Esophagus muscularis mucosa (tissue), 4 donors: Measurements from ENCODE around the gene LRRN2.
"Not testable (repeated sequence)": the region's sequence is repeated elsewhere in the genome, so short reads cannot be mapped to it uniquely, and the experiment has no call there.

ENCODE experiments used
- EP300 ChIP-seq: sonication (generic); formaldehyde crosslinking; IDR thresholded peaks from one replicate; pipeline ENCODE4 v1.6.1; 2017; ENCODE audit warnings: antibody characterized with exemption
- POLR2A ChIP-seq: fragments of 450-650 bp; IDR thresholded peaks from one replicate; pipeline ENCODE4 v1.6.1; 2017; ENCODE audit warnings: antibody characterized with exemption, moderate library complexity, mild to moderate bottlenecking, low read depth
- POLR2AphosphoS5 ChIP-seq, 2 donors: sonication (generic); formaldehyde crosslinking; IDR thresholded peaks; one replicate each; pipeline ENCODE4 v1.6.1; 2017; ENCODE audit warnings: antibody characterized with exemption in 2 of 2
- TF ChIP-seq, protein P1 (sequence below), 3 experiments: fragments of 200-600 bp in 2 of 3; fragments of 450-650 bp in 1 of 3; sonication (generic) in 2 of 3; IDR thresholded peaks; one replicate each; pipeline ENCODE4 v1.5.1; 2017 to 2019; ENCODE audit warnings: antibody characterized with exemption in 3 of 3, mild to moderate bottlenecking in 2 of 3, moderate library complexity in 1 of 3

DNA sequence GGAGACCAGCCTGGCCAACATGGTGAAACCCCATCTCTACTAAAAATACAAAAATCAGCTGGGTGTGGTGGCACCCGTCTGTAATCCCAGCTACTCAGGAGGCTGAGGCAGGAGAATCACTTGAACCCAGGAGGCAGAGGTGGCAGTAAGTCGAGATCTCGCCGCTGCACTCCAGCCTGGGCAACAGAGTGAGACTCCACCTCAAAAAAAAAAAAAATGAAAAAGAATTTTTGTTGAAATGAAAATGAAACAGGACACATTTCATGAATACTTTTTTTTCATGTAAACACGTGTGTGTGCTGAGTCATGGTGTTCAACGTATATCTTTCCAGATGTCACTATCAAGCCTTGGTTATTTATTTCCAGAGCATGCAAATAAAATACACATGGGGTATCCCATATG, 5.8 kb upstream of the LRRN2 start:
- not testable (repeated sequence) for TF ChIP-seq EP300; POLR2AphosphoS5 (IDR thresholded peaks at IDR 0.05); POLR2A
- TF ChIP-seq, protein P1, sequence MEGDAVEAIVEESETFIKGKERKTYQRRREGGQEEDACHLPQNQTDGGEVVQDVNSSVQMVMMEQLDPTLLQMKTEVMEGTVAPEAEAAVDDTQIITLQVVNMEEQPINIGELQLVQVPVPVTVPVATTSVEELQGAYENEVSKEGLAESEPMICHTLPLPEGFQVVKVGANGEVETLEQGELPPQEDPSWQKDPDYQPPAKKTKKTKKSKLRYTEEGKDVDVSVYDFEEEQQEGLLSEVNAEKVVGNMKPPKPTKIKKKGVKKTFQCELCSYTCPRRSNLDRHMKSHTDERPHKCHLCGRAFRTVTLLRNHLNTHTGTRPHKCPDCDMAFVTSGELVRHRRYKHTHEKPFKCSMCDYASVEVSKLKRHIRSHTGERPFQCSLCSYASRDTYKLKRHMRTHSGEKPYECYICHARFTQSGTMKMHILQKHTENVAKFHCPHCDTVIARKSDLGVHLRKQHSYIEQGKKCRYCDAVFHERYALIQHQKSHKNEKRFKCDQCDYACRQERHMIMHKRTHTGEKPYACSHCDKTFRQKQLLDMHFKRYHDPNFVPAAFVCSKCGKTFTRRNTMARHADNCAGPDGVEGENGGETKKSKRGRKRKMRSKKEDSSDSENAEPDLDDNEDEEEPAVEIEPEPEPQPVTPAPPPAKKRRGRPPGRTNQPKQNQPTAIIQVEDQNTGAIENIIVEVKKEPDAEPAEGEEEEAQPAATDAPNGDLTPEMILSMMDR (IDR thresholded peaks at IDR 0.05), result not testable (repeated sequence)
